ENCODE results near the gene OBP2B.
"Not testable (repeated sequence)": the region's sequence is repeated elsewhere in the genome, so short reads cannot be mapped to it uniquely, and the experiment has no call there.

The OBP2B gene

DNA sequence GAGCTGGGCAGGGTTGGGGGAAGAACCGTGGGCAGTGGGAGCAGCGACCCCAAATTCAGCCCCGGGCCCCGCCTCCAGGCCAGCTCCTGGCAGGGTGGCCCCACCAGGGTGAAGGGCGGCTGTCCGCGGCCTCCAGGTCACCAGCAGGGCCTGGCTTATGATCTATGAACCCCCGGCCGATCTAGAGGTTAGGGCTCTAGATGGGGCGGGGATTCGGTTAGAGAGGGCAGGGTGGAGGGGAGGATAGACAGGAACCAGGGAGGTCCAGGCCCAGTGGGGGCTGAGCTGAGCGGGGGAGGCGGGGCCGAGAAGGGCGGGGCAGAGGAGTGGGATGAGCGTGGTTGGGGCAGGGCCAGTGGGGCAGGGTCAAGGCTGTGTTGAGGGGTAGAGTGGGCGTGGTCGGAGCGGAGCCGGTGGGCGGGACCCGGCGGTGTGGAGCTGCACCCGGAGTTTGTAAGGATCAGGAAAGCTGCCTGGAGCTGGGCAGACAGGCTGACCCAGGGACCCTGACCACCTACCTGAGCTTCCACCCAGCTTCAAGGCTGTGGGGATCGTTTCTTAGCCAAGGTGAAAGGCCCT is 29.3 kb upstream of the OBP2B start:
- DNase-seq: peak; percentile 23

DNA sequence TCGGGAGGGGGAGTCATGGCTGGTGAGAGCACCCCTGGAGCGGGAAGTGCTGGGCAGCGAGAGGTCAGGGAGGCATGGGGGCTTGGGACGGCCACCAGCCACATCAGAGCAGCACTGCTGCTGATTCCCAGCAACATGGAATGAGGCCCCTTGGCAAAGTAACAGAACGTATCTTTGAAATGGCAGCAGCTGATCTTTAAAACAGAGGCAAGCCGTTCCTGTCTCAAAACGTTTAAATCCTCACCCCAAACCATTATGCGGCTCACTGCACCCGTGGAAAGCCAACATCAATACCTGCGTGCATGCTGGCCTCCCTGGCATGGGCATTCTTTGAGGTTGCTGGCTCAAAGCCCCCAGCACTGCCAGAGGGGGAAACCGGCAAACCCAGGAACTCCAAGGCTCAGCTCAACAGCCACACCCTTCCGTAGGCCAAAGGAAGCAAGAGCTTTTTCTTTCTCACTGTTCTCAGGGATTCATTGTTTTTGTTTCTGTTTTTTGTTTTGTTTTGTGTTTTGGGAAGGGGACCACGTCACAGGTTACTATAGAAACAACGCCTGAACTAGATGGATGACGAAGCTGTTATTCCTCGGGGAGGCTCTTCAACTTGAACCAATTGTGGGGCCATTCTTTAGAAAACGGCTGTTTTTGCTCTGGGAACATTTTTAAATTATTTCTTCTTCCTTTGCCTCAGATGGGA is 28.1 kb upstream of the OBP2B start:
- no peak for DNase-seq

DNA sequence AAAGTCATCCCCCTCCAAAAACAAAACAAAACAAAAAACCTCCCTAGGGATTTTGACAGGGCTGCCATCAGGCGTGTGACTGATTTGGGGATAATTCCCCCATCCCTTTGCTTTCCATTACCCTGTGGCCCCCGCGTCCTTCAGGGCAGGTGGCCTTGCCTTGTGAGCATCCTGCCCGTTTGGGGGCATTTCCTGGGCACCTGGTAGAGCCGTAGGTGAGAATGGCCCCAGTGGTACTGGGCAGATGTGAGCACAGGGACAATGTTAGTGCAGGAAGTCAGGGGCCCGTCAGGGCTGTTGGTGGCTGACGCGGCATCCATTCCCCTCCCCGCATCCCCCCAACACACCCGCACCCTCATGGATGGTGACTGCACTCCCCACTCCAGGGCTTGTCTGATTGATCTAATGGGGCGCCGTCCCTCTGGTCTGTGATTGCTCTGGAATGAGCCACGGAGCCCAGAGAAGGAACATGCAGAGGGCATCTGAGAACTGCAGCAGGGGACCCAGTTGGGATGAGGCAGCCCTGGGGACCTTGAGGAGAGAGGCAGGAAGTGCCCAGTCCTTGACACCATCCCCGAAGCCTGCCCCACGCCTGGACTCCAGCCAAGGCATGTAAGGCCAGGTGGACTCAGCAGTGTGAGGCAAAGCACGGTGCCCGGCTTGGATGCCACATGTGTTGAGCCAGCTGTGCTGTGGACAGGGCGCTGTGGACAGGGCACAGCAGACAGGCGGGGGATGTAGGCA is 27.4 kb upstream of the OBP2B start:
- not testable (repeated sequence) for DNase-seq

DNA sequence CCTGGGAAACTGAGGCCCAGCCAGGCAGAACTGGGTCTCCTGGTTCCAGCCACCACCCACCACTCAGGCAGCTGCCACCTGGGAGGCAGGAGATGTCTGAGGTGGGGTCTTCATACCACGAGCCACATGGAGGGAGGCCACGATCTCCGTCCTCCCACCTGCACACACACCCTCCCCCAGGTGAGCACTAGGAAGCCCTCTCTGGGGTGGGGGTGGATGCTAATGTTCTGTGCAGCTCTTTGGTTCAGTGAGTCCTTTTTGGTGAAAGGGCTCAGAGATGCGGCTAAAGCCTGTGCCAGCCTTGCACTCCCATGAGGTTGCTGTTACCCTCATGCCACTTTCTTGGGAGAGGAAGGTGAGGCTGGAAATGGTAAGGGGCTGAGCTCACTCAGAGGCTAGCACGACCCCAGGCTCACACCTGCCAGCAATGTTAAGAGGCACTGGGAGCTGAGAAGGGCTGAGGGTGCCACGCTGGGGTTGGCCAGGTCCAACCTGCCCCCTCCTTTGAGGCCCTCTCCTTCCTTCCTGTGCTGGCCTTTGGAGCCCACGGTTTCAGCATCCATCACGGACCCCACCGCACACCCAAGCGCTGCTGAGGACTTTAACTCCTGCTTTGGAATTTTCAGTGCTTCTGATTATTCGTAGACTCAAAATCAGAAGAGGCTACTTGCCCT is 26.6 kb upstream of the OBP2B start:
- no peak for DNase-seq

DNA sequence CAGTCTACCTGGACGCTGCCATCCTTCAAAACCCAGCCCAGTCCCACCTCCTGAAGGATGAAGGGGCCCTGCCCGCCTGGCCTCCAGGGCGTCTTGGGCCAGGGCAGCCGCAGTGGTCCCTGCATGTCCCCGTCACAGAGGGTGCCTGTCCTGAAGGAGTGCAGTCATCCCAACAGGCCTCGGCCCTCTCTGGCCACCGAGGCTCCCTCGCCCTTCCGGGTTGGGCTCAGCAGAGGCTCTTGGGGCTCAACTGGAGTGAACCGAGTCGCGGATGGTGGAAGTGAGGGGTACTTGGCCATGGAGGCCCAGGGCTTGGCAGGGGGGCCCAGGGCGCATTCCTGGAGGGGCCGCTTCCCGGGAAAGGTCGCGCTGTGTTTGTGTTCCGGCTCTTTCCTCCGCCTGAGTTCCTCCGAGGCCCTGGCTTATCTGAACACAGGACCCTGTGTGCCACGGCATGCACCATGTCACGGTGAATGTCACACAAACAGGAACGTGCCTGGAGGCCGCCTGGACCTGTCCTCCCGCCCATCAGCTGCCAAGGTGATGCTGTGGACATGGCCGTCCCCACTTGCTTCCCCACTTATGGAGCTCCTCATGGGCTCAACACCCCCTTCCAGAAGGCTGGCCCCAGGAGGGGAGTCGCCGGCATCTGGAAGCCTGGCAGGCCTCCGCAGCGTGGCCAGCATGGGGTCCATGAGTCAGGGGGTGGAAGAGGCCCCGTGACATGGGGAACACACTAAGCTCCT is 25.7 kb upstream of the OBP2B start:
- no peak for DNase-seq

DNA sequence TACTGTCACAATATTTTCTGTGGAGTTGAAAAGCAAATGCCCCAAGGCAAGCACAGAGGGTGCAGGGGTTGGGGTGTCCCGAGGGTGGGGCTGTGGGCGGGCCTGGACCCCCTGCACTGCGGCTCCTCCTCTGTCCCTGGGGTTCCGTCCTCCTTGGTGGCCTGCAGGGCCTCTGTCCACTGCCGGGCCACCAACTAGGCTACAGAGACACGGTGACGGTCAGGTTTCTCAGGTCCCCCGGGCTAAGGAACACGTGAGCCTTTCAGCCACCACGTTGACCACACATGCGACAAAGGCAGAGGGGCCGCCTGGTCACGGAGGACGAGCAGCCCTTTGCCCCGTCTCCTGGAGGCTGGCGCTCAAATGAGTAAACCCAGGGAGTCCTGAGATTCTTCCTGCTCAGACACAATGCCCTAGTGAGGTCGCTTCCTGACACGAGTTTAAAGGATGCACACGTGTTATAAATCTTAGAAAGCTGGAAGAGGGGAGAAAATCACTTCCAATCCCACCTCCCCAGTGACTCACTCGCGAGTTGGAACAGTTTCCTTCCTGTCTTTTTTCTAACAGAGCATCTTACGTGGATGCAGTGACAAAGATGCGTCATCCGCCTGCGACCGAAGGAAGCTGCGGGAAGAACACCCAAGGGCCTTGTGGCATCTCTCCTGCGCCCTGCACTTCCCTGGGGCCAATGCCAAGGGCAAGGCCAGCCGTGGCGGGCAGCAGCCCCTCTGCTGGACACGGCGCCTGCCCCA is 24.8 kb upstream of the OBP2B start:
- DNase-seq: no peak

DNA sequence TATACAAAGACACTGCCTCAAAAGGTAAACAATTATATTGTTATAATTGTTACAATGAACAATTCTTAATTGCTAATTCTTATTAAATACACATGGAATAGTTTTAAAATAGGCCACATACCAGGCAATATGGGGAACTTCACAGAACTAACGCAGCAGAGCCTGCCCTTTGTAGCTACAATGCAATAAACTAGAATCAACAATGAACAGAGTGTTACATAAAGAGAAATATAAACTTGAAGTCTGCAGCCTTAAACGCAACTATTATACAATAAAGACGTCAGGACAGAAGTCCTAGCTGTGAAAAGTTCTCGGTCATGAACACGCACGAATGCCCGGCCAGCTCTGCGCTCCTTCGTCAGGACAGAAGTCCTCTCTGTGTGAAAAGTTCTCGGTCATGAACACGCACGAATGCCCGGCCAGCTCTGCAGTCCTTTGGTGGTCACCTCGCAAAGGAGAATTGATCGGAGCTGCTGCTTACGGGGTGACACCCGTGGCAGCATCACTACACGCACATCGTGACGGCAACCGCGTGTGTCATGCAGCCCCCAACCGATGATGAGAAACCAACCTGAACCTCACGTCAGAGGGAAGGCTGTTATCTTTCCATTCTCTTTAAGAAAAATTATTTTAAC is 23.0 kb upstream of the OBP2B start:
- DNase-seq: not testable (repeated sequence)

DNA sequence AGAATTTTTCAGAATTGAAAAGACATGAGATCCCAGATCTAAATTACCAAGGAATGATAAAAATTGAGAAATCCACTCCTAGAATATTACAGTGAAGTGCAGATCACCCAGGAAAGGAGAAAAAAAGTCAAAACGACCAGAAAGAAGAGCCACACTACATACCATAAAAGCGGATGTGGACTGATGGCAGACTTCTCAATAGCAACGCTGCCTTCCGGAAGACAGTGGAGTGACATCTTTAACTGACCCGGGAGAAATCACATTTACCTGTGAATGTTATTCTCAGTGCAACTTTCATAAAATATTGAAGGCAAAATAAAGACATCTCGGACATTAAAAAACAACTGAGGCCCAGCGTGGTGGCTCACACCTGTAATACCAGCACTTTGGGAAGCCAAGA is 21.5 kb upstream of the OBP2B start:
- not testable (repeated sequence) for DNase-seq

DNA sequence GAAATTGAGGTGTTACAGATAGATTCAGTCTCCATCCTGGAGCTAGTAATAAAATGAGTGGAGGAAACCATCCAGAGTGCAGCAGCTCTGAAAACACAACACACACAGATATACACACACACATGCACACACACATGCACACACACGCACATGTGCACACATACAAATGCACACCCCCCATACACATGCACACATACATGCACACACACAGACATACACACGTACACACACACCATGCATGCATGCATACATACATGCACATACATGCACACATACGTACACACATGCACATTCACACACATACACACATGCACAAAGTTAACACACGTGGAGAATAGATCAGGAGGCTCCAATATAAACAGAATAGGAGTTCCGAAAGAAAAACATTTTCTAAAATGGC is 21.0 kb upstream of the OBP2B start:
- DNase-seq: no peak

DNA sequence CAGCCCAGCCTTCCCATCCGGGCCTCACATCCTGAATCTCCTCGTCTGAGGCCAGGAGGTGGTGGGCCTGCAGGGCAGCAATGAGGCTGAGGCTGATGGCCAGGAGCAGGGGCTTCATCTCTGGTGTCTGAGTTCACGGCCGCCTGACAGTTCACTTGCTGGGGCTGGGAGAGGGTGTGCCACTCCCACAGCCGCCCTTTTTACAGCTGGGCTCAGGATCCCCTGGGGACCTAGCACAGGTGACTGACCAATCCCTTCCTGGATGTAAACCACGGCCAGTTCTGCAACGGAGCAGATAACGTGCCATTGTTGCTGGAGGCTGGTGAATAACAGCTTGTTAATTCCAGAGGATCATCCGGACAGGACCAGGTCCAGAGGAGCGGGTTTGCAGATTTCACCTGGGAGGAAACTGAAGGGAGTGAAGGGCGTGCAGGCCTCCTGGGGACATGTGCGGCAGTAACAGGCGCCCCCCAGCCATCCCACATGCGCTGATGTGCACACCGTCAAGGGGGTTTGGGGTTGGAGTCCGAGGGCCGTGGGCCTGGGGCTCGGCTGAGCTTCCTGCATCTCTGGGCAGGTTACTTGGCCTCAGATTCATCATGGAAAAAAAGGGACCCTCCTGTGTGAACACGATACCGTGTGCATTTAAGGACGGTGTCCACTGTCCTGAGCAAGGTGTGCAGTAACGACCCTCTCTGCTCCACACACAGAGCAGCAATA is 19.6 kb upstream of the OBP2B start:
- not testable (repeated sequence) for DNase-seq

DNA sequence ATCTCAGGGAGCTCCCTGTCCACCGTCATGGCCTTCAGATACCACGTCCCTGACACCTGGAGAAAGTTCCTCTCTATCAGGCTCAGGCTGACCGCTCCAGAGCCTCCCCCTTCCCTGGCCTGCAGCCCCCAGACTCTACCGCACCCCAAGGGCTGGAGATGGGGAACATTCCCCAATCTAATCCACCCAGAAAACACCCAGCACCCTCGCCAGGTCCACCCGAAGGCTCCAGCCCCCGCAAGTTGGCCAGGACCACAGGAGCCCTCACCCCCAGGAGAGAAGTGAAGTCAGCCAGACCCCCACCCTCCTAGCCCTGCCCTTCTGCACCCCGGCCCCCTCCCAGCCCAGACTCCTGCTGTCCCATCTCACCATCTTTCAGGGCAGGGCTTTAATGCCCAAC is 18.9 kb upstream of the OBP2B start:
- not testable (repeated sequence) for DNase-seq

DNA sequence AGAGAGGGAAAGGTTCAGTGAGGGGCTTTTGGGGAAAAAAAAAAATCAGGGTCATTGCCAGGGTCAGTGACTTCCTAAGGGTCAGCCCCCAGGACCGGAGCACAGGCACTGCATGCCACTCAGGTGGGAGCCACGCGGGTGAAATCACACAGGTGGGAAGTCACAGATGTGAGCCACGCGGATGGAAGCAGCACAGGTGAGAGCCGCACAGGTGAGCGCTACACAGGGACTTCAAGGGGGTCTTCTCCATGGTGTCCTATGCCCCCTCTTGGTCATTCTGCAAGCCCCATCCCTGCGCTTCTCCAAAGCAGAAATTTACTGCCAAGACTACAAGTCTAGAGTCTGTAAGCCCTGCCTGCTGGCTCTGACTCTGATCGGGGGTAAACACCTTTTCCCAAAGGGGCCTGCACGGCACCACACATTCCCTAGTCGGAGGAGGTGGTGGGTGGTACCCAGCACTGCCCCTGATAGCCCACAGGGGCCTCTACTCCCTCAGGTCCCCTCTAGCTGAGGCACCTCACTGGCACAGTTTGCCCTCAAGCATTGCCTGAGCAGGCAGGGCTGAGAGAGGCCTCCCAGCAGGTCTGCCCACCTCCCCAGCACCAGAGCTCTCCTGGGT is 18.3 kb upstream of the OBP2B start:
- no peak for DNase-seq

DNA sequence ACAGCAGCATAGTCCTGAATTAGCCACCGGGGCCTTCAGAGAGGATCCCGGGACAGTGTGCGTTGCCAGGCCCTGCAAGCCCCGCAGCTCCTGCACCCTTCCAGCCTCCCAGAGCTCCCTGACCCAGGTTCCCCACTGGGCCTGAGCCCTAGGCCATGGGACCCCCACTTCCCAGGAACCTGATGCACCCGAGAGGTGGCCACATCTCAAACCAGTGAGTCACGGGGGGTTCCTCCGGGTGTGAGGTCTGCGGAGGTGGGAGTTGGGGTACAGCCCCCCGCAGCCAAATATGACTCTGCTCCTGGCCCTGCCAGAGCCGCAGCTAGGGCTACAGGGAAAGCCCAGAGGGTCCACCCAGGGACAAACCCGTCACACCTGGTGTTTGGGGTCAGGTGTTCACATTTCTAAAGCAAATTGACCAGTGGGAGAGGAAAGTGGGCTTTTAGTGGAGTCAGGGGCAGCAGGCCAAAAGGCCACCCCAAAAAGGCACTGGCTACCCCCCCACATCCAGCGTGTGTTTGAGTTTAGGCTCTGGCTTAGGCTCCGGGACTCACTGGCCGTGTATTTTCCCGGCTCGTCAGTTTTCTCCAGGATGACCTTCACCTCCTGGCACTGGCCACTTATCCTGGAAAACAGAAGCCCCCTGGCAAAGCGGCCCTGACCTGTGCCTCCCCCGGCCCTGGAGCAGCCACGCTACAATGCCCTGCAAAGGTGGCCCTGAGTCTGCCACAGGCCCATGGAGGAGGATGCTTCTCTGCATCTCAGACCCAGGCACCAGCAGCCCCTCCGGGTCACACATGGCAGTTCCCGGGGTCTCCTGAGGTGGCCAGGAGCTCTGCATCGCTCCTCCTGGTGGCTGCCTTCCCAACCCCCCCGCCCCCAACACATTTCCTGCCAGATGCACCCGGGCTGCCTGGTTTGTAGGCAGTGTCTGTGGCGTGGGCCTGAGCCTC is 17.4 kb upstream of the OBP2B start:
- no peak for DNase-seq

DNA sequence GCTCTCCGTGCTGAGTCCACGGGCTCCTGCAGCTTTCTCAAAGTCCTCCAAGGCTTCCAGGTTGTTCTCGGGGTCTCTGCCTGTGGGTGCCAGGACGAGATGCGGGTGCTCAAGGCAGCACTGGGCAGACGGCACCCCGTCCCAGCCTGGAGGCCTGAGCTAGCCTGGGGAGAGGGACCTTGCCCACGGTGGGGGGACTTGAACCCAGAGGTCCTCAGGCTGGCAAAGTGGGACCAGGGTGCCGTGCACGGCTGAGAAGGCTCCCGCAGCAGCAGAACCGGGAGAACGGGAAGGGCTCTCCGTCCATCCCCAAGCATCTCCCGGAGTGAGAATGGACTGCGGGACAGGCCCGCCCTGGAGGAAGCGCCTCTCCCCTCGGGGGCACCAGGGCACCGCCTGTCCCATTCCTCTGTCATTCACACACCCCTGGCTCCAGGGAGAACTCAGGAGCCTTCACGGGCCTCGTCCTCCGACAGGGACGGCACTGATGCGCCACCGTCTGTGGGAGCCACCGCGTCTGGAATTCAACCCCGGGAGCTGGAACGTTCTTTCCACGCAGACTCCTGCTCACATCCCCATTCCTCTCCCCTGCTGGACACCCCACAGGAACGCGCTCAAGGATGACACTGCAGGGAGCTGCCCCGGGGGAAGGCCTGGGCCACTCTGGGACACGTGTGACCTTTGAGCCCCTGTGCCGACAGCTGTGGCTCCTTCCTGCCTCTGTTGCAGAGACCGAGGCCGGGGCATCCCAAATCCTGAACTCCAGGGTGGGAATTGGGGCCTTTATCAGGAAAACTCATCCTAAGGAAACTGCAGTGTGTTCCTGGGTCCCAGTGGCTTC is 16.3 kb upstream of the OBP2B start:
- DNase-seq: no peak

DNA sequence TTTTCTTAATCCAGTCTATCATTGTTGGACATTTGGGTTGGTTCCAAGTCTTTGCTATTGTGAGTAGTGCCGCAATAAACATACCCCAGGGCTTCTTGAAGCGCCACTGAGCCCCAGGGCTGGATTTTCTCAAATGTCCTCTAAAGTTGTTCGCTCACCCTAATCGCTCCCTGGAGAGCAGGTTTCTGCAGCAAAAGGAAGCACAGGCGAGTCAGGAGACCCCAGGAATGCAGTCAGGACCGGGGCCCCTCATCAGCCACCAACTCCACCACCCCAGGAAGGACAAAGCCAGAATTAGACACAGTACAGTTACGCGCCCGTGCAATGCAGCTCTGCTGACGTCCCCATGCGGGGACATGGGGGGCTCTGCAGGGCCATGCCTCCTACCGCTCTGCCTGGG is 15.7 kb upstream of the OBP2B start:
- no peak for DNase-seq

DNA sequence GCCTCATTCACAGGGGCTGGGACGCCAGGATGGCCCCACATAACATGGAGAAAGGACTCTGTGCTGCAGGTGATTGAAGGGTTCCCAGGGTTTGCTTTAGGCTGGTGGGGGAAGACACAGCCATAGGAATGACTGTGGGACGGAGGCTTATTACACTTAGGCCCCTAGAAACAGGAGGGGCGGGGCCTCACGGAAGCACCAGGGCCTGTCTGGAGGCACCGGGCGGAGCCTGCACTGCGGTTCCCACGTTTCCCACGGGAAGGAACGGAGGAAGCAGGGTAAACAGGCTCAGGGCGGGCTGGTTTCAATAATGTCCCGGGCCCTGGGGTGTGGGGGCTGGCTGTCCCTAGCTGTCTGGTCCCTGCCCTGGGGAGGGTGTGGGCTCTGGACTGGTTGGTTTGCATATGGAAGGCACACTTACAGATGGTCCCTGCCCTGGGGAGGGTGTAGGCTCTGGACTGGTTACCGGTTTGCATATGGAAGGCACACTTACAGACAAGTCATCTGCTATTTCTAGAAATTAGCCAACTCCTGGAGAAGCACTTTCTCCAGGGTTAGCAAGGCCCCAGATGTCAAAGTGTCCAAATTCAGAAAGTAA is 14.2 kb upstream of the OBP2B start:
- DNase-seq: not testable (repeated sequence)

DNA sequence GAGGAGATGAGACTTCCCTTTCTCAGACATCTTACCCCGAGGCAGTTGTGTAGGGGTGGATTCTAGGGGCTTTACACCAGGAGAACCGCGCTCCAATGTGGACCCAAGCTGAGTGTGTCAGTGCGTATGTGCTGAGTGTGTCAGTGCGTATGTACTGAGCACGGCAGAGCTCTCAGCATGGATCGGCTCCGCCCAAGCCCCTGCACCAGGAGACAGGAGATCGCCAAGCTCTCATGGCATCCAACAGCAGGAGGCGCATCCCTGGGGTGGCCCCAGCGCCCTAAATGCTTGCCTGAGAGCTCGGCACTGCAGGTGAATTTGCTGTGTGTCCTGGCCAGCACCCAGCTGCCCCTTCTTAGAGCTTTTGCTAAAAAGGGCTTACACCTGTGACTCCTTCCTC is 12.9 kb upstream of the OBP2B start:
- DNase-seq: not testable (repeated sequence)
